Breast epithelium (tissue), 3 donors: Measurements from ENCODE around the gene C1orf53.

Experiments used
- CTCF ChIP-seq, 3 donors: fragments of 450-650 bp; IDR thresholded peaks; one replicate each; pipeline ENCODE4 v1.5.1; 2016 to 2017; ENCODE audit warnings: antibody characterized with exemption in 3 of 3, mild to moderate bottlenecking in 3 of 3, moderate library complexity in 3 of 3
- POLR2A ChIP-seq: fragments of 450-650 bp; IDR thresholded peaks from one replicate; pipeline ENCODE4 v1.6.1; 2016; ENCODE audit warnings: antibody characterized with exemption, mild to moderate bottlenecking, moderate library complexity

GRCh38 chr1:197917805-197918651 is 15.6 kb downstream of the C1orf53 start:
- TF ChIP-seq CTCF (IDR thresholded peaks at IDR 0.05) (no peak), POLR2A (no peak)
